SU-DHL-6 (cell line): ENCODE results near the gene GRK6.

ENCODE experiments used
- CTCF ChIP-seq: fragments of 200-600 bp; sonication (generic); IDR thresholded peaks from one replicate; pipeline ENCODE4 v1.5.1; 2017; ENCODE audit warnings: antibody characterized with exemption, mild to moderate bottlenecking, low read length, moderate library complexity; ENCODE audit not compliant: insufficient read depth, poor library complexity, severe bottlenecking
- EZH2phosphoT487 ChIP-seq: fragments of 200-600 bp; sonication (generic), shearing (Covaris generic); conservative IDR thresholded peaks from 2 replicates; pipeline ENCODE4 v1.6.1; 2018; ENCODE audit warnings: mild to moderate bottlenecking, antibody characterized with exemption, low read length, moderate library complexity, mixed read lengths

GRCh38 chr5:177414481-177414880 lies 12.0 kb upstream of the GRK6 start:
- TF ChIP-seq CTCF (no peak), EZH2phosphoT487 (no peak)
